GM18511 (cell line): ENCODE measurements around the gene ITGB3BP.
"Not testable (repeated sequence)": the region's sequence is repeated elsewhere in the genome, so short reads cannot be mapped to it uniquely, and the experiment has no call there.

ENCODE experiments used
- ATAC-seq: cut with Tn5 transposase; IDR thresholded peaks from one replicate; pipeline ENCODE4 v1.9.1; 2021; ENCODE audit warnings: mild to moderate bottlenecking, moderate library complexity; ENCODE audit not compliant: unreplicated experiment

ITGB3BP gene

GRCh38 chr1:63423649-63424048 lies 99.4 kb downstream of the ITGB3BP start:
- no peak for ATAC-seq

DNA sequence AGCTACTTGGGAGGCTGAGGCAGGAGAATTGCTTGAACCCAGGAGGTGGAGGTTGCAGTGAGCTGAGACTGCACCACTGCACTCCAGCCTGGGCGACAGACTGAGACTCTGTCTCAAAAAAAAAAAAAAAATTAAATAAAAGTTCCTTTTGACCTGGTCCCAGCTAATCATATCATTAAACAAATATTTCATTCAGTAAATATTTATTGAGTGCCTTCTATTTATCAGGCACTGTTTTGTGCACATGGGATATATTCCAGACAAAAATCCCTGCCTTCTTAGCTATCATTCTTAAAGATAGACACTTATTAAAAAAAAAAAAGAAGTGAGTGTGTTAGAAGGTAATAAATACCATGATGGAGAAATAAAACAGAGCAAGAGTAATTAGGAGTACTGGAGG lies 102.3 kb downstream of the ITGB3BP start:
- ATAC-seq, result not testable (repeated sequence)

DNA sequence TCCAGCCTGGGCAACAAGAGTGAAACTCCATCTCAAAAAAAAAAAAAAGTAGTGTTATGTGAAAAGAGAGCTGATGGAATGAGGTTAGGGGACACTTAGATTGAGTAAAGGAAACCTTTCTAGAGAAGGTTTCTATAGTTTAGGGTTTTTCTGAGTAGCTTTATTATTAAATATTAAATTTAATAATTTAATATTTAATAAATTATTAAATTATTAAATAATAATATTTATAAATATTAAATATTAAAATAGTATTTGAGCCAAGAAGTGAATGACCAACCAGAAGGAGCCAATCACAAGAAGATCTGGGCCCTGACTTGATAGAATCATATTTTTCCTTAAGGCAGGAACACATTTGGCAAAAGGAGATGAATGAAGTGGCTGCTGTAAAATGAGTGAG lies 104.9 kb downstream of the ITGB3BP start:
- ATAC-seq, result no peak

DNA sequence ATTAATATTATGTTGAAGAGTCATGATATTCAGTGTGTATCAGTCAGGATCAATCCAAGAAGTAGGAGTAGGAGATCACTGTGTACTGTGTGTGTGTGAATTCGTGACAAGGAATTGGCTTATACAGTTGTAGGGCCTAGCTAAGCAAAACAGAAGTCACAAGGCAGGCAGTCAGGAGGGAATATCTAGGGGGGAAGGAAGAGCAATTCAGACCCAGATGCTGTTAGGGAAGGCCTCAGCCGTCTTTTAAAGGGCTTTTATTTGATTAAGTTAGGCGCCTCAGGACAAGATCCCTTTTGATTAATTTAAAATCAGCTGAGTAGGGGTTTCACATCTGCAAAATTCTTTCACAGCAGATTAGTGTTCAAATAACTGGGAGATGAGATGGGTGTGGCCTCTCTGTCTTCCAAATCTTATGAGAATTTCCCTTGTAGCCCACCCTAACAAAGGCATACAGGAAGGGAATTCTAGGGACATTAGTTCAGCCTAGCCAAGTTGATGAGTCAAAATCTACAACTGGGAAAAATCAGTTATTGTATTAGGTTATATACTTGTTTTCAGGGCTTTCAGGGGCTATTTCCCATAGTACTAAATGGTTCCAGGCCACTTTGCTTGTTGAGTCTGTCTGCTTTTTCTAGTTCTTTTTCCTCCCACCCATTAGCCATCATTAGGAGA lies 108.2 kb downstream of the ITGB3BP start:
- no peak for ATAC-seq

- ATAC-seq, result no peak
Observed at GRCh38 chr1:63413394-63413793, 109.6 kb downstream of the ITGB3BP start.

DNA sequence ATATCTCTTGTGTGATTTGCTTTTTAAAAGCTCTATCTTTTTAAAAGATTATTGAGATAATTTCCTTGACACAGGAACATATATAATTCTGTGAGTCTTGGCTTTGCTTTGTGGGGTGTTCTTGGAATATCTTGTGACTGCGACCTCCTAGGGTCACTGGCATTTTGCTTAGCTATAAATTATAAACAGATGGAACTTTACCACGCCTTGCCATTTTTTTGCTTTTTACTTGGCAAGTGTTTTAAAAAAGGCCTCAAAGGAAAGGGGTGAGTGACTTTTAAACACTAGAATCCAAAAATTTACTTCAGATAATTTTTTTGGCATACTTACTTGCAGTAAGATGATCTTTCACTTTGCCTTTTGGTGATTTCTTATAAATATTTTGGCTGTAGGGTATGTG lies 112.0 kb downstream of the ITGB3BP start:
- no peak for ATAC-seq

GRCh38 chr1:63408331-63408730 lies 114.7 kb downstream of the ITGB3BP start:
- no peak for ATAC-seq

DNA sequence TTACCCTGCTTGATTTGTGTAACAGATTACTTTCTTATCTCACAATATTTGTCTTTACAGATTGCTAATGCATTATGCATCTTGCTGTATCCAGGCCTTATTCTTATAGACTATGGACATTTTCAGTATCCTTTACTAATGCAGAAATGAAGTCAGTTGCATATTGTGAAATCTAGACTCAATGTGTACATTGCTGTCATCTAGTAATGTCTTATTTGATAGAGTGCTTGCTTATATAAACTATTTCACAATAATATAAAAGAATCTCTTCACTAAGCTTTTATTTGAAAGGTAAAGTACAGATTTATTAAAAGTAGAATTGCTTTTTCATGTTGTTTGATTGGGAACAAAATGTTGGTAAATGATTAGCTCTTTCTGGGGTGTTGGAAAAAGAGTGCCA lies 116.0 kb downstream of the ITGB3BP start:
- ATAC-seq, result no peak

GRCh38 chr1:63405987-63406386 lies 117.0 kb downstream of the ITGB3BP start:
- ATAC-seq, result no peak

GRCh38 chr1:63405021-63405420 lies 118.0 kb downstream of the ITGB3BP start:
- ATAC-seq, result no peak

DNA sequence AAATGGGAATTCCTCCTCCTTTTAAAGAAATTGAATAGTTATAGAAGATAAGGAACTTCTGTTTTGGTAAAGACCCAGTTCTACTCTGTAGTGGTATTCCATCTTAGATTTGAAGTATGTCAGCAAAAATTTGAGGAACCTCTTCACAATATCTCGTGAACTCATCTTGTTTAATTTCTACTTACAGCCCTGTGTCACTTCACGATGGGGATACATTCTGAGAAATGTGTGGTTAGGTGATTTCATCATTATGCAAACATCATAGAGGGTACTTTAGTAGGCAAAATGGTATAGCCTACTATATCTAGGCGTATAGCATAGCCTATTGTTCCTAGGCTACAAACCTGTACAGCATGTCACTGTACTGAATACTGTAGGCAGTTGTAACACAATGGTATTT lies 119.6 kb downstream of the ITGB3BP start:
- ATAC-seq, result no peak

GRCh38 chr1:63401945-63402344 lies 121.1 kb downstream of the ITGB3BP start:
- ATAC-seq, result no peak
